Right renal pelvis (tissue), 4 donors: ENCODE results near the gene SPATC1L. TPM values are rescaled to one million over a fixed set of nuclear protein-coding genes. Genes with fewer than 3 reads are reported as not detected.
"Not testable (repeated sequence)": the region's sequence is repeated elsewhere in the genome, so short reads cannot be mapped to it uniquely, and the experiment has no call there.

ENCODE experiments used
- DNase-seq, 4 donors: peaks; one replicate each; pipeline ENCODE4 v3.0.0-alpha.2; 2013; ENCODE audit warnings: low read depth in 4 of 4, low spot score in 3 of 4, missing footprints in 1 of 4
- polyA plus RNA-seq, 4 donors: library from polyadenylated mRNA; unstranded; fragments of 120-200 nt; gene quantifications; one replicate each; pipeline ENCODE4 v1.2.1, GENCODE V29; 2013; ENCODE audit not compliant: insufficient read length in 4 of 4

Gene SPATC1L
- polyA plus RNA-seq, 4 donors = 10.0 to 12.8 (median 12.6) TPM

DNA sequence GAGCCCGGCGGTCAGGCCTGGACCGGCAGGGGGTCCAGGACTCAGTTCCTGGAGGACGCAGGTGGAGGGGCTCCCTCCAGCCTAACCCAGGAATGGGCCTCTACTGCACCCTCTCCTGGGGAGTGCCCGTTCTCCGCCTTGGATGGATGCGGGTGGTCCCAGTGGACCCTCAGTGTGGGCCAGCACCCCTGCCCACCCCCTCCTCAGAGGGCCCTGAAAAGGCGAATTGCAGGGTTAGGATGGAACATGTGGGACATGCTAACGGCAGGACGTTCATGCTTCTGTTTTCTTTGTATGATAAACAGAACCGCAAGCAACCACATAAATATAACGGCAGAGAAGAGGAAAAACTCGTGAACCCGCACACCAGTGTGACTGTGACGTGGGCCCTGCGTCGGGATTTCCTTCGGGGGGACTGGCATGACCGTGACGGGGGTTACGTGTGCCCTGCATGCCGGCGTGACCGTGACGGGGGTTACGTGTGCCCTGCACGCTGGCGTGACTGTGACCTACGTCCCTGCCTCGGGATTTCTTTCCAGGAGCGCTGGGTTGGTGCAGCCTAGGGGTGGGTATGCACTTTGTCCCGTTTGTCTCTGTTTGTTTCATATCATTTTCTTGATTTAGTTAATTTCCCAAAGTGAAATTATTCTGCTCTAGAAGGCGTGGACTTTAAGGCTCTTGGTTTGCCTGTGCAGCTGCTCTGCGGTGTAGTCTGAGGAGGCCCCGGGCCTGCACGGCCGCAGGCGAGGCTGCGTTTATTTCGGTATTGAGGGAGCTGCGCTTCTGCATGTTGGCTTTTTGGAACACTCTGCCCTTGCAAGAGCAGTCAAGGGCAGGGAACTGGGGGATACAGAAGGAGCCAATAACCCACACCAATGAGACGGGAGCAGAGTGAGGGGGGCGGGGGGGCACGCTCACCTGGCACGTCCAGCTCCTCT is 32.0 kb downstream of the SPATC1L start:
- no peak for DNase-seq

GRCh38 chr21:46151261-46151988 is 32.8 kb downstream of the SPATC1L start:
- DNase-seq = no peak

DNA sequence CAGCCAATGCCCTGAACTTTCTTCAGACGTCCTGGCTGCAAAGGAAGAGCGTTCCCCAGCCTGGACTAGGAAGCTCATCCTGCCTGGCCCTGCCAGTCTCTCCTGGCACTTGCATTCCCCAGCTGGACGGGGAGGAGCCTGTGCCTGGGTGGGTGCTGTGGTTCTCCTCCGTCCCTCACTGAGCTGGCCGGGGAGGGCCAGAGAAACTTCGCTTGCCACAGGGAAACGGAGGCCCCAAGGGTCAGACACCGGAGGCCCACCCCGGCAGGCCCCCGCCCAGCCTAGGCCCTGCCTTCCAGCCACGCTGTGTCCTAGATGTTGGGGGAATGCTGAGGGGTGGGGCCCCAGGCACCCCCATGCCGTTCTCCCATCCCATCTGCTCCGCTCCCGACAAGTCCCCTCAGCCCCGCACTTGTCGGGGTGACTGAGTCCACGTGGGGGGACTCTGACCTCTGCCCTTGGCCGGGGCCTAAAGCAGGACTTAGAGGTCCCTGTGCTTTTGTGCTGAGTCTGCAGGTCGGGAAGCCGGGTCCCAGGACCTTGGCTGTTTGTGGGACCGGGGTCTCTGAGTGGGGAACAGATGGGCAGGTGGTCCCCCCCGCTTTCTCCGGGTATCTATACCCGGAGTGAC is 33.7 kb downstream of the SPATC1L start:
- no peak for DNase-seq

GRCh38 chr21:46150073-46150472 is 34.2 kb downstream of the SPATC1L start:
- no peak for DNase-seq

GRCh38 chr21:46149205-46149901 is 34.9 kb downstream of the SPATC1L start:
- DNase-seq = no peak

- no peak for DNase-seq
Measured at GRCh38 chr21:46148106-46148505, 36.2 kb downstream of the SPATC1L start.

GRCh38 chr21:46147429-46147828 is 36.8 kb downstream of the SPATC1L start:
- DNase-seq = not testable (repeated sequence)

GRCh38 chr21:46146856-46147255 is 37.4 kb downstream of the SPATC1L start:
- no peak for DNase-seq

DNA sequence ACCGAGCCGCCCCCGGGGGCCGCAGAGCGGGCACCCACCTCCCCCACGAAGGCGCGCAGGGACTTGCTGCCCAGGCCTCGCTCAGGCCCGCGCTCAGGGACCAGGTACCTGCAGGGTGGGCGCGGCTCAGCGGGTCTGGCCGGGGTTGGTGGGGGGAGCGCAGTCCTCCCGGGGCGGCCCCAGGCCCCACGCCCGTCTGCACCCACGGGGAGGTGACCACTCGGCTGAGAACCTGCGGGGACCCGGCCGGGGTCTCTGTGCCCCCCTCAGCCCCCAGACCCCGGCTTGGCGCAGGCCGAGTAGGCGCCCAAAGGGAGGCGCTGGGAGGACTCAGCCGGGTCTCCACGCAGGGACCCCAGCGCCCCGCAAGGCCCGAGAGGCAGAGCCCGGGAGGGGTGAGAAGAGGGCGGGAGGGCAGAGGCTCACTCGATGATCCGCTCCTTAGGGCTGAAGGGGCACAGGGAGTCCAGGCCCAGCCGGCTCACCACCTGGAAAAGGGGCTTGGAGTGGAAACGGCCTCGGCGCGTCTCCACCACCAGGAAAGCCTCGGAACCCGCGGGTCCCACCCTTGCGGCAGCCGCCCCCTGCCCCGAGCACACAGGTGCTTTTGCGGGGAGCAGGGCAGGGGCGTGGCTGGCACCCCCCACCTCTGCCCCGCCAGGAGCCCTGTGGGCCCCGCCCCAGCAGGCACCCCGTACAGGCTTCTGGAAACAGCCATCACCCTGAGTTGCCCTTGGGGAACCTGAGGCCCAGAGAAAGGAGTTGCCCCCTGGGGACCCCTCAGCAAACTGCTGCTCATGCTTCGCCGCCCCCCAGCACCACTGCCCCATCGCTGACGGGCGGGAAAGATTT is 38.2 kb downstream of the SPATC1L start:
- no peak for DNase-seq

DNA sequence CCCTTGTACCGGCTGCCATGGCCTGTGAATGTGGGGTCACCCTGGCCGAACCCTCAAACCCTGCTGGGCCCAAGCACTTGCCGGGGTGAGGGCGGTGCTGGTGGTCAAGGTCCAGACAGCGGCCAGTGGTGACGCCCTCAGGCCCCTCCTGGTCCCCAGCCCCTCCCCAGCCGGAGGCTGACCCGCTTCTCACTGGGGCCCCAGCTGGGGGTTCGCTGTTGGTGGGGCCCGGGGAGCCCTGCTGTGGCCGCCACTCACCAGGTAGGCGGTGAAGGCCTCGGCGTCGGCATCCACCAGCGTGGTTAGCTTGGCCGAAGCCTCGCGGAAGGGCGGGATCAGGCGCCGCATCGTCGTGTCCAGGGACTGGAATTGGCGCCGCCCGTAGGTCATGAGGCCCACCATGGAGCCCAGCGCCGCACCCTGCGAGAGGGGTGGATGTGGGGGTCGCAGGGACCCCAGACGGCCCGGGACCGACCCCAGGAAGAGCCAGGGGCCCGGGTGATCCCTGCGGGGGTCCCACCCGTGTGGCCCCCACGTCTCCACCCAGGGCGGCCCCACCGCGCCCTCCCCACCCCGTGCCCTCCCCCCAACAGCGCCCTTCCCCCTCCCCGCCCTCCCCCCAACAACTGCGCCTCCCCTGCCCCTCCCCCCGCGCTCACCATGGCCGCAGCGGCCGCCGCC is 39.0 kb downstream of the SPATC1L start:
- DNase-seq = no peak

DNA sequence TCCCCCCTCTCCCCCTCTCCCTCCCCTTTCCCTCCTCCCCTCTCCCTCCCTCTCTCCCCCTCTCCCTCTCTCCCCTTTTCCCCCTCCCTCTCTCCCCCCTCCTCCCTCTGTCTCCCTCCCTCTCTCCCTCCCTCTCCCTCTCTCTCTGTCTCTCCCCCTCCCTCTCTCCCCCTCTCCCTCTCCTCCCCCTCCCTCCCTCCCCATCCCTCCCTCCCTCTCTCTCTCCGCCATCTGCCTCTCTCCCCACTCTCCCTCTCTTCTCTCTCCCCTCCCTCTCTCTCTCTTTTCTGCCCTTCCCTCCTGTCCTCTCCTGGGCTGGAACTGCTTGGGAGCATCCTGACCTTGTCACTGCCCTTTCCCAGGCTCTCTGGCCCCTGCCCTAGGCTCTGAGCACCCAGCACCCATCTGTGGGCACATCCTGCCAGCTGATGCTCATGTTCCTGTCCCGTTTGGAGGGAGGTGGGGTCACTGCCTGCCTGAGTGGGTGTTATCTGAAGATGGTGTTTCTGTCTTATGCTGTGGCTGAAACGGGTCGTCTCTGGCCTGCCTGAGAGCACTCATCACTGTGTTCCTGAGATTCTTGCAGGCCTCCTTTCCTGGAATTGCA is 39.7 kb downstream of the SPATC1L start:
- DNase-seq = no peak

GRCh38 chr21:46142582-46143473 is 41.4 kb downstream of the SPATC1L start:
- DNase-seq = no peak

- DNase-seq = no peak
Measured at GRCh38 chr21:46141767-46142581, 42.3 kb downstream of the SPATC1L start.

DNA sequence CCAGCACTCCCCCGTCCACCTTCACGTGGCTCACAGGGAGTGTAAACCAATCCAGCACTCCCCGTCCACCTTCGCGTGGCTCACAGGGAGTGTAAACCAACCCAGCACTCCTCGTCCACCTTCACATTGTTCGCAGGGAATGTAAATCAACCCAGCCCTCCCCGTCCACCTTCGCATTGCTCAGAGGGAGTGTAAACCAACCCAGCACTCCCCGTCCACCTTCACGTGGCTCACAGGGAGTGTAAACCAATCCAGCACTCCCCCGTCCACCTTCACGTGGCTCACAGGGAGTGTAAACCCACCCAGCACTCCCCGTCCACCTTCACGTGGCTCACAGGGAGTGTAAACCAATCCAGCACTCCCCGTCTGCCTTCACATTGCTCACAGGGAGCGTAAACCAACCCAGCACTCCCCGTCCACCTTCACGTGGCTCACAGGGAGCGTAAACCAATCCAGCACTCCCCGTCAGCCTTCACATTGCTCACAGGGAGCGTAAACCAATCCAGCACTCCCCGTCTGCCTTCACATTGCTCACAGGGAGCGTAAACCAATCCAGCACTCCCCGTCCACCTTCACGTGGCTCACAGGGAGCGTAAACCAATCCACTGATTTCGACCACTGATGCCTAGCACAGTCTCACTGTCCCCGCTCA is 43.8 kb downstream of the SPATC1L start:
- DNase-seq = not testable (repeated sequence)

- no peak for DNase-seq
Measured at GRCh38 chr21:46139686-46140085, 44.6 kb downstream of the SPATC1L start.

- no peak for DNase-seq
Measured at GRCh38 chr21:46138383-46138970, 45.8 kb downstream of the SPATC1L start.
